Limb (tissue), 2 donors: ENCODE results near the gene TCHHL1.

Experiments
- DNase-seq, 2 donors: peaks; one replicate each; pipeline ENCODE4 v3.0.0-alpha.2; 2016; ENCODE audit errors: extremely low spot score in 2 of 2

TCHHL1 gene

DNA sequence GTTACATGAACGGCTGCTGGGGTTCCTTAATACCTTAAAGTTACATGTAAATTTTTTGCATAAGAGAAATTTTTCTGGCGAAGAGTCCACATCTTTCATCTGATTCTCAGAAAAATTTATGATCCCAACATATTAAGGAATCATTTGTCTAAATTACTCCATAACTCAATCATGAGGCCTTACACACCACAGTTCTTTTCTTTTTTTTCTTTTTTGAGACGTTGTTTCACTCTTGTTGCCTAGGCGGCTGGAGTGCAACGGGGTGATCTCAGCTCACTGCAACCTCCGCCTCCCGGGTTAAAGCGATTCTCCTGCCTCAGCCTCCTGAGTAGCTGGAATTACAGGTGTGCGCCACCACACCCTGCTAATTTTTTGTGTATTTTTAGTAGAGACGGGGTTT is 50.0 kb downstream of the TCHHL1 start:
- no peak for DNase-seq

DNA sequence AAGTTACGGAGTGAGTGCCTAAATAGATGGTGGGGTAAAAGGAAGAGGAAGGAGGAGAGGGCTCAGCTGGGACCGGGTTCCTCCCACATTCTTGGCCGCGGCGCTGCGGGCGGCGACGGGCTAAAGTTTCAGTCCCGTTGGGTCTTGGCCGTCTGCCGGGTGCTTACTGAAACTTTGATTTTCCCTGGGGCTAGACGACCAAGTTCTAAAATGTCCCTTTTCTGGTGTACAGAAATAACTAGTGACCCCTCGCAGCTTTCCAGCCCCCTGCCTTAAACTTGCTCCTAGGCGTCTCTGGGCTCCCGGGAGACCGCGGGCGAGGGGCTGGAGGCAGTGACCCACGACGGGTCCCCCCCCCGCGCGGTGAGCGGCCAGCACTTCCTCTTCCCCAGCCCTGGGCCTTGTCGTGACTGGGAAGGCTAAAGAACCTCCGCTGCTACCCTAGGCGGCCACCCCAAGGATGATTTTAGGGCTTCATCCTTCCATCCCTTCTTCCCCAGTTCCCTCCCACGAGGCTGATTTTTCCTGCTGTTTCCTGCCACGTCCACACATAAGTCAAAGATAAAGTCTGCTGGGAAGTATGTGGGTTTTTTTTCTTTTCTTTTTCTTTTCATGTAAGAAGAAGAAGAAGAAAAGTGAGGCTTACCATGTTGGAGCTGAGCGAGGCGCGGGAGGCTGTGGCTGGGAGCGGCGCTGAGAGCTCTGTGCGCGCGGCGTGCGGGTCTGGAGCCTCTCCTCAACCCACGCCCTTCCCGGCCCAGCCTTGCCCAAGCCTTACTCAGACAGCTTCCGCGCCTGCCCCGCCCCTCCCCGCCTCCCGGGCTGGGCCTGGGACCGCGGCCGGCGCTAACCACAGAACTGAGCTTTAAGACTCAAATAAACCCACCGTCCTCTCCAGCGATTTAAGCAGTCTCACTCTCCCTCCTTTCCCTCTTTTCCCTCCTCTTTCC is 52.3 kb downstream of the TCHHL1 start, which contains the start of gene S100A11:
S100A11 (minus strand) TSS at position 738 of the 950 bp plus-strand sequence; CDS start at position 649, 89 bp downstream.
- peak; percentile 81 to 89 for DNase-seq

DNA sequence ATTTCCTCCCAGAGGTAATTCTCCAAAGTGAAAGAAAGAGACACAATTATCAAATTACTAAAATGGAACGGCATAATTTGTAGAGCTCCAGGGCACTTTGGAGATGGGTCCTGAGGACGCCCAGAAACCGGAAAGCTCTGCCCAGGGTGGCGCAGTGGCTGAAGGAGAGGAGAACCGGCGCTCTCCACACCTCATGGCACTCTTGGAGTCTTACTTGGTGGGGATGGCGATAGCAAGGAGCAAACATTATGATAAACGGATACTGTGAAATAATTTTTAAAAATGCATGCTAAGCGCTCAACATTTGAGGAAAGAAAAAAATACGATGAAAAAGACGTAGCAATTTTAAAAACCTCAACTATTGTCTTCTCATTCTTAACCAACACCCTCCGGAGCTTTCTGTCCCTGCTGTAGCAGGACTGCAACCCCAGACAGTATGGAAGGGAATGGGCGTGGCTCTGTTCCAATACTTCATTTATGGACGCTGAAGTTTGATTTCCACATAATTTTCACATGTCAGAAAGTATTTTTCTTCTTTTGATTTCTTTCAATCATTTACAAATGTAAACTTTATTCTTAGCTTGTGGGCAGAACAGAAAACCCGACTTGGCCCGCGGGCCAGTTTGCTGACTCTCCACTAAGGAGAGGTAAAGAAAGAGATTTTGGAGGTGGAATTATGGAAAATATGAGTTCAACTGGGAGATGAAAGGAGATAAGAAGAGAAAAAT is 53.2 kb downstream of the TCHHL1 start:
- peak in 1 of 2 donors; percentile 63 for DNase-seq

DNA sequence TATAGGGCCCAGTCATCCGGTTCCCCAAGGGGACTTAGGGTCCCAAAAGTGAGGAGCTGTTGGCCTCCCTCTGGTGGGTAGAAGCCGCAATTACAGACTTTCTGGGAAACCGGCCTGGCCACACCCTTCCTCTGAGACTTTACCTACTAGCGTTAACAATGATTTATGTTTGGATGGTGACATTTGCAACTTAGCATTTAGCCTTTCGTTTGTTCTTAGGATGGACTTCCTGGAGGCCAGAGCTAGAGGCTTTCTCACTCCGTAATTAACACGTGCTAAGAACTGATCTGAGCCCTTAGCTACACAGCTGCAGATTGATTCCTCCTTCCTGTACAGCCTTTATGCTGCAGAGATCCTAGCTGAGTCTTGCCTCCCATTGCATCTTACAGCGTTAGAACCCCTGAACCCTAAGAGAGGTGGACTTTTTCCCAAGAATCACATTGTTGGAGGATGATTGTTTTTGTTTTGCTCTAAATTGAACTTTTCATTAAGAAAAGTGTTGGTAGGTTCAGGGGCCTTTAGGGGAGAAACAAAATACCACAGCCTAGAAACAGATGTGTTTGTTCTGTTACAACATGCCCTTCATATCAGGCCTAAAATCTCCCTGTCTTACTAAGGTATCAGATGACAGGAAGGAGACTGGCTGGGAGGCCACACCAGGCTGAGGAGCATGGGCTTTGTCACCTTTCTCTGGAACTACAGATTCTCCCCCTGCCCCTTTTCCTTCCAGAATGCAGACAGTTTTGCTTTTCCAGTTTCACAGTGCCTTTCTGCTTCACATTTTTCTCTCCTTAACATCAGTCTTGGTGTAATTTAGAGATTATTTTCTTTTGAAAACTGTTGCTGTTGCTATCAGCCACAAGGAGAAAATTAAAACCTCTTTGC is 54.0 kb downstream of the TCHHL1 start:
- DNase-seq: peak; percentile 56 to 66

DNA sequence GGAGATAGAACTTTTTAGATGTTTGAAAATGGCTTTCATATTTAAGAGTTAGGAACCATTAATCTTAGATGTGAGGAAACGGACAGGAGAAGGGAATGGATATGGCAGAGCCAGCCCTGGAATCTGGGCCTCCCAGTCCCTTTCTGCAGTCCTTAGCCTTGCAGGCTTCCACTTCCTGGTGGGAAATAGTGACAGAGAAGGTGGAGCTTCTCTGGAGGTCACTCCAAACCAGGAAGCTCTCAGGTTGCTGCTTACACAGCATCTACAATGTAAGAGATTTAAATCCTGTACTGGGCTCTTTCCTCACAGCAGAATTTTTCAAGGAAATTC is 54.6 kb downstream of the TCHHL1 start:
- no peak for DNase-seq
